Suprapubic skin (tissue), 4 donors: ENCODE results near the gene SREBF1.

ENCODE experiments used
- EP300 ChIP-seq: sonication (generic); formaldehyde crosslinking; IDR thresholded peaks from one replicate; pipeline ENCODE4 v1.6.1; 2017; ENCODE audit warnings: antibody characterized with exemption
- POLR2A ChIP-seq, 2 donors: fragments of 450-650 bp; IDR thresholded peaks; one replicate each; pipeline ENCODE4 v1.6.1; 2017; ENCODE audit warnings: antibody characterized with exemption in 2 of 2, mild to moderate bottlenecking in 2 of 2, moderate library complexity in 2 of 2
- POLR2AphosphoS5 ChIP-seq, 3 donors: sonication (generic); formaldehyde crosslinking; IDR thresholded peaks; one replicate each; pipeline ENCODE4 v1.6.1; 2017; ENCODE audit warnings: antibody characterized with exemption in 3 of 3
- TF ChIP-seq, protein P1 (sequence below), 2 donors: fragments of 200-600 bp in 1 of 2; fragments of 450-650 bp in 1 of 2; sonication (generic) in 1 of 2; IDR thresholded peaks; one replicate each; pipeline ENCODE4 v1.5.1; 2016 to 2019; ENCODE audit warnings: antibody characterized with exemption in 2 of 2, mild to moderate bottlenecking in 1 of 2, moderate library complexity in 1 of 2

GRCh38 chr17:17848311-17849082 lies 11.7 kb upstream of the SREBF1 start:
- TF ChIP-seq POLR2A (IDR thresholded peaks at IDR 0.05) (no peak), EP300 (no peak), POLR2AphosphoS5 (IDR thresholded peaks at IDR 0.05) (no peak)
- TF ChIP-seq, protein P1, sequence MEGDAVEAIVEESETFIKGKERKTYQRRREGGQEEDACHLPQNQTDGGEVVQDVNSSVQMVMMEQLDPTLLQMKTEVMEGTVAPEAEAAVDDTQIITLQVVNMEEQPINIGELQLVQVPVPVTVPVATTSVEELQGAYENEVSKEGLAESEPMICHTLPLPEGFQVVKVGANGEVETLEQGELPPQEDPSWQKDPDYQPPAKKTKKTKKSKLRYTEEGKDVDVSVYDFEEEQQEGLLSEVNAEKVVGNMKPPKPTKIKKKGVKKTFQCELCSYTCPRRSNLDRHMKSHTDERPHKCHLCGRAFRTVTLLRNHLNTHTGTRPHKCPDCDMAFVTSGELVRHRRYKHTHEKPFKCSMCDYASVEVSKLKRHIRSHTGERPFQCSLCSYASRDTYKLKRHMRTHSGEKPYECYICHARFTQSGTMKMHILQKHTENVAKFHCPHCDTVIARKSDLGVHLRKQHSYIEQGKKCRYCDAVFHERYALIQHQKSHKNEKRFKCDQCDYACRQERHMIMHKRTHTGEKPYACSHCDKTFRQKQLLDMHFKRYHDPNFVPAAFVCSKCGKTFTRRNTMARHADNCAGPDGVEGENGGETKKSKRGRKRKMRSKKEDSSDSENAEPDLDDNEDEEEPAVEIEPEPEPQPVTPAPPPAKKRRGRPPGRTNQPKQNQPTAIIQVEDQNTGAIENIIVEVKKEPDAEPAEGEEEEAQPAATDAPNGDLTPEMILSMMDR (IDR thresholded peaks at IDR 0.05), result no peak
